ENCODE data around the gene AMPD1. TPM values are rescaled to one million over a fixed set of nuclear protein-coding genes. Genes with fewer than 3 reads are reported as not detected.
A peak's percentile ranks its signal among the peaks of the same experiment; 100 is the strongest.

AMPD1 gene
- total RNA-seq, 2 experiments from 2014 or later: not detected

DNA sequence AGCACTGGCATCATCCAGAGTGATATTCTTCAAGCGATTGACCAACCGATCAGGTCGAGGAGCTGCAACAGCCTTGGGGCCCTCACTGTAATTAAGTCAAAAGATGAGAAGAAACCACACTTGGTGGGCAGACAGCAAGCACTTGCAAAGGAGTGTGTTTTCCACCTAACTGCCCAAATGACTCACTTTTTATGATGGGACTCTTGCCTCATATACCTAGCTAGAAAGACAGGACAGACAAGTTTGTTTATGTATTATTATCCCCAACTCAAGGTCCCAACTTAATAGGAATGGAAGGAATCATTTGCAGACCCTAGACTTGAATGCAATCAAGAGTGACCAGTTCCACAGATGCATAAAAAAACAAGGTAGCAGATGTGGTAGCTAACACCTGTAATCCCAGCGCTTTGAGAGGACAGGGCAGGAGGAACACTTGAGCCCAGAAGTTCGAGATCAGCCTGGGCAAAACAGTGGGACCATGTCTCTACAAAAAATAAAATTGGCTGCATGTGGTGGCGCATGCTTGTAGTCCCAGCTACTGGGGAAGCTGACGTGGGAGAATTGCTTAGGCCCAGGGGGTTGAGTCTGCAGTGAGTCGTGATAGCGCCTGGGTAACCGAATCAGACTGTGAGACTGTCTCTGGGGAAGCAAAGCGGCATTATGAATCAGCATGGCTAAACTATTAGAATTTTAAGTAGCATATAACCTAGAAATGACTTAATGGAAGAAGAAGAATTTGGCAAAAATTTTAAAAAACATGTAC, 23.5 kb upstream of the AMPD1 start:
- H3K36me3 Mint-ChIP-seq (ENCODE audit: low read depth): peaks cover 41% of the 10 kb centered on the region
- intact Hi-C loops (cut with micrococcal nuclease): no loop called here
- DNase-seq: peak; percentile 11
- H3K27ac Mint-ChIP-seq: peak overlapping the region; percentile 64
- no peak overlapping the region for H3K4me3 Mint-ChIP-seq
- no peaks in the 10 kb centered on the region for H3K9me3 Mint-ChIP-seq
- CTCF ChIA-PET: no interaction called here
- peaks cover 26% of the 10 kb centered on the region for H3K4me1 Mint-ChIP-seq (ENCODE audit: low read depth)
- H3K27me3 Mint-ChIP-seq (ENCODE audit: low read depth): no peaks in the 10 kb centered on the region

DNA sequence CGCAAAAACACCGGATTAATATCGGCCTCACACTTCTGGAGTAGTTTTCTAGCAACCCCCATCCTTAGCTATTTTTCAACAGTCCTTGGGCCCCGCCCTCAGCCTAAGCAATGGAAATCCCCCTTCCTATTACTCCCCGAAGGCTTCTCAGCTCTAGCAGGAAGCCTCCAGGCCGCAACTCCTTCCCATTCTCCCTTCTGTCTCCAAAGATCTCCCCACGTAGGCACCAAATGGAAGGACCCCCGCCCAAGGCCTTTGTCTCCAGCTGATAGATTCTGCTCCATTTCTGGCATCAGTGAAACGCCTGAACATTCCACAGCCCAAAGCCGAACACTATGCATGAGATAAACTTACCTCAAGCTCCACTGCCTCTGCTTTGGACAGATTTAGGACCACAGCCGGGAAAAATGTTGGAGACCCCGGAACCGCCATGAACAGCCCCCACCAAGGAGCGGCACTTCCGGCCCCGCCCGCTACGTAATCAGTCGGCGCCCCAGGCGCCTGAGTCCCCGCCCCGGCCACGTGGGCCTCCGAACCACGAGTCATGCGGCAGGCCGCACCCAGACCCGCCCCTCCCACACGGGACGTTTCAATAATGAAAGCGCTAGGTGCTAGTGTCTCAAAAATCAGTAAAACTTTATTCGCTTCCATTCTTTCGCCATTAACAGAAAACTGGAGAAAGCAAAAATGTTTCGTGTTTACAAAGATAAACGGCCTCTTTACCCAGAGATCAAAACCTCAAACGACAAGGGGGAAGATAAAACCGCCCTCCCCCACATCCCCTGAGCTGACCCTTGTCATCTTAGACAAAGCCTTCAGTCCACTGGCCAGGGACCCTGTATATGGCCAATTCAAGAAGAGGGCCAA, 21.2 kb upstream of the AMPD1 start, which contains the start of gene NRAS:
Gene NRAS (minus strand): TSS at position 468 of the 867 bp plus-strand sequence. CDS start 611 bp downstream, outside the sequence.
- H3K27me3 Mint-ChIP-seq (ENCODE audit: low read depth): no peaks in the 10 kb centered on the region
- peaks cover 27% of the 10 kb centered on the region for H3K4me1 Mint-ChIP-seq (ENCODE audit: low read depth)
- H3K27ac Mint-ChIP-seq: peak within 1 kb of the TSS; percentile 99
- intact Hi-C loops (cut with micrococcal nuclease): loop anchor here (1.0 kb wide), 7 partner anchors 30 to 370 kb away; partner anchors contain the start of genes BCAS2, CSDE1, DENND2C and SIKE1
- CTCF ChIA-PET: interaction anchor here (1.2 to 1.7 kb wide), 2 partner anchors 44 to 370 kb away, joined by 3 to 7 read pairs; no protein-coding TSS in a partner anchor
- no peaks in the 10 kb centered on the region for H3K9me3 Mint-ChIP-seq
- H3K36me3 Mint-ChIP-seq (ENCODE audit: low read depth): peaks cover 36% of the 10 kb centered on the region
- peak; percentile 96 for DNase-seq
- H3K4me3 Mint-ChIP-seq: peak within 1 kb of the TSS; percentile 98

DNA sequence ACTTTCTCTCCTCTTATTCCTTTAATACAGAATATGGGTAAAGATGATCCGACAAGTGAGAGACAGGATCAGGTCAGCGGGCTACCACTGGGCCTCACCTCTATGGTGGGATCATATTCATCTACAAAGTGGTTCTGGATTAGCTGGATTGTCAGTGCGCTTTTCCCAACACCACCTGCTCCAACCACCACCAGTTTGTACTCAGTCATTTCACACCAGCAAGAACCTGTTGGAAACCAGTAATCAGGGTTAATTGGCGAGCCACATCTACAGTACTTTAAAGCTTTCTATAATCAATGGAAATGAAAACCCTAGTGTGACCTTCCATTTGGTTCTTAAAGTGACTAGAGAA, 20.6 kb upstream of the AMPD1 start:
- Mint-ChIP-seq H3K27ac (peak overlapping the region; percentile 99), H3K27me3 (ENCODE audit: low read depth) (no peaks in the 10 kb centered on the region), H3K9me3 (no peaks in the 10 kb centered on the region), H3K4me1 (ENCODE audit: low read depth) (peaks cover 27% of the 10 kb centered on the region), H3K4me3 (peak overlapping the region; percentile 98), H3K36me3 (ENCODE audit: low read depth) (peaks cover 32% of the 10 kb centered on the region)
- DNase-seq: peak; percentile 8
- intact Hi-C loops (cut with micrococcal nuclease): loop anchor here (1.0 kb wide), 7 partner anchors 30 to 370 kb away; partner anchors contain the start of genes BCAS2, CSDE1, DENND2C and SIKE1
- CTCF ChIA-PET: interaction anchor here (1.0 to 1.7 kb wide), 3 partner anchors 44 to 369 kb away, joined by 3 to 7 read pairs (median 4); no protein-coding TSS in a partner anchor

DNA sequence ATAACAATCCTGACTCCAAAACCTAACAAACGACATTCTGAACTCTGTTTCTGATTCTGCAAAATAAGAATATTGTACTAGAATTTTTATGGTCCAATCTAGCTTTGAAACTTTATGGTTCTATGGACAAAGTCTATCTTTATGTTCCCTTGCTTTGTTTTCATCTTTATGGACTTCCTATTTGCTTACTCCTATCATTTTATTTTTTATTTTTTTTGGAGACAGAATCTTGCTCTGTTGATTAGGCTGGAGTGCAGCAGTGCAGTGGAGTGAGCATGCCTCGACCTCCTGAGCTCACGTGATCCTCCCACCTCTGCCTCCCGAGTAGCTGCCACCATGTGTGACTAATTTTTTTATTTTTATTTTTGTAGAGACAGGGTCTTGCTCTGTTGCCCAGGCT, 17.6 kb upstream of the AMPD1 start:
- H3K4me1 Mint-ChIP-seq (ENCODE audit: low read depth): peaks cover 13% of the 10 kb centered on the region
- CTCF ChIA-PET: interaction anchor here (1.1 kb wide), 1 partner anchor 366 kb away, joined by 4 read pairs; no protein-coding TSS in a partner anchor
- peaks cover 28% of the 10 kb centered on the region for H3K36me3 Mint-ChIP-seq (ENCODE audit: low read depth)
- H3K4me3 Mint-ChIP-seq: no peak overlapping the region
- DNase-seq: no peak
- no peak overlapping the region for H3K27ac Mint-ChIP-seq
- H3K9me3 Mint-ChIP-seq: no peaks in the 10 kb centered on the region
- intact Hi-C loops (cut with micrococcal nuclease): no loop called here
- no peaks in the 10 kb centered on the region for H3K27me3 Mint-ChIP-seq (ENCODE audit: low read depth)

DNA sequence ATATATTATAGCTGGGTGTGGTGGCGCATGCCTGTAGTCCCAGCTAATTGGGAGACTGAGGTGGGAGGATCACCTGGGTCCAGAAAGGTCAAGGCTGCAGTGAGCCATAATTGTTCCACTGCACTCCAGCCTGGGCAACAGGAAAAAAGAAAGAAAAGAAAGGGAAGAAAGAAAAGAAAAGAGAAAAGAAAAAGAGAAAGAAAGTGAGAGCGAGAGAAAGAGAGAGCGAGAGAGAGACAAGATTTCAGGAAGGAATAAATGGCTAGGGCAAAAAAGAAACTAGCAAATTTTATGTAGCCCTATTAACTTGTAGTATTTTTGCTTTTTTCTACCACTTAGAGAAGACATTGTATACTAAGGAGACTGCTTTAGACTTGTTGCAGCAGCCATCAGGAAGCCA, 15.0 kb upstream of the AMPD1 start:
- intact Hi-C loops (cut with micrococcal nuclease): no loop called here
- peaks cover 7% of the 10 kb centered on the region for H3K4me1 Mint-ChIP-seq (ENCODE audit: low read depth)
- H3K36me3 Mint-ChIP-seq (ENCODE audit: low read depth): peaks cover 29% of the 10 kb centered on the region
- no peak for DNase-seq
- no peak overlapping the region for H3K4me3 Mint-ChIP-seq
- no peaks in the 10 kb centered on the region for H3K27me3 Mint-ChIP-seq (ENCODE audit: low read depth)
- no peaks in the 10 kb centered on the region for H3K9me3 Mint-ChIP-seq
- CTCF ChIA-PET: no interaction called here
- no peak overlapping the region for H3K27ac Mint-ChIP-seq

DNA sequence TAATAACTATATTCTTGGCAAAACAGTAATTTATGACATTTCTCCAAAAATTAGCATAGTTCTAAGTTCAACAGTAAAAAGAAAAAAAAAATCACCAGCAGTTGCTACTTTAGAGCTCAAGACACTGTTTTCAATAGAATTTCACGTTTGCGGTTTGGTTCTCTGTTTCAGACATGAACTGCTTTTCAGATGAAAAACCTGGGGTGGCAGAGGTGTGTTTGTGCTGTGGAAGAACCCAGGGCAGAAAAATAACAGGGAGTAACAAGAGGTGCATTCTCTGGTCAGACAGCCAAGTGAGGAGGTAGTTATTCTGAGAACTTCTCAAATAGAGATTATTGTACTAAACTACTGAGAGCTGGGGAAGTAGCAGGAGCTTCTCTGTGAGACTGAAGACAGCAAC, 12.3 kb upstream of the AMPD1 start:
- CTCF ChIA-PET: no interaction called here
- intact Hi-C loops (cut with micrococcal nuclease): no loop called here
- no peak for DNase-seq
- Mint-ChIP-seq H3K9me3 (no peaks in the 10 kb centered on the region), H3K36me3 (ENCODE audit: low read depth) (peaks cover 28% of the 10 kb centered on the region), H3K4me3 (no peak overlapping the region), H3K27me3 (ENCODE audit: low read depth) (no peaks in the 10 kb centered on the region), H3K4me1 (ENCODE audit: low read depth) (peaks cover 1% of the 10 kb centered on the region), H3K27ac (no peak overlapping the region)

DNA sequence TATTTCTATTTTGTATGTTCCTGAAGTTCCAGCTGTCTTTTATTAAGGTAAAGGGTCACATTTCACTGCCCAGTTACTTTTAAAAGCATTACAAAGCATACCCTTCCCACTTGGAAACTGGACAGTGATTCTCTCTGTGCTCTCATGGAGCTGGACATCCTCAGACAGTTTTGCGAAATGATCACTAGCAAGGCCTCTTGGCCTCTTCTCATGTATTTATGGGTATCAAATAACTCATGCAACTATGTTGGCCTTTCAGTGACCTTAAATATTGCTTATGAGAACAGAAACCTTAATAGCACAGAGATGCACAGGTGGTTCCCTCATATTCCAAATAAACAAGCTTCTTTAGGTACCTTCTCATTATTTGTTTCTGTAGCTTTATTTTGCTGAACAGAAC, 7.9 kb upstream of the AMPD1 start:
- DNase-seq: no peak
- Mint-ChIP-seq H3K27ac (no peak overlapping the region), H3K9me3 (no peaks in the 10 kb centered on the region), H3K4me3 (no peak overlapping the region), H3K36me3 (ENCODE audit: low read depth) (peaks cover 14% of the 10 kb centered on the region), H3K27me3 (ENCODE audit: low read depth) (no peaks in the 10 kb centered on the region), H3K4me1 (ENCODE audit: low read depth) (peaks cover 1% of the 10 kb centered on the region)
- intact Hi-C loops (cut with micrococcal nuclease): no loop called here
- CTCF ChIA-PET: no interaction called here

DNA sequence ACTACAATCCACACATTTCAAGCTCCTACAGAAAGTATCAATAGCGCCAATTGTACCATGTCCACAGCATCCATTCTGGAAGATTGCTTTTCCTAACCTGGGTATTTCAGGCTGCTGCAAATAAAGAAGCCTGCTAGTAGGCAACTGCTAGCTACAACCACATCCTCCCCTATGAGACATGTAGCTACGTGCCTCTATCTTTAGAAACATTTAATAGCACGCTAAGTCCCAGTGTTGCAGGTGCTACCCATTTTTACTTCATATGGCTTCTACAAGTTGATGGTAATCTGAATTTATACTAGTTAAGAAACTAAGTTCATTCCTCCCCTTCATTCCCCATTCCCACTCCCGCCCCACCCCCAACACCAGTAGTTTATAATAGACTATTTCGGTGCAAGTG, 7.4 kb upstream of the AMPD1 start:
- Mint-ChIP-seq H3K36me3 (ENCODE audit: low read depth) (peaks cover 12% of the 10 kb centered on the region), H3K27me3 (ENCODE audit: low read depth) (no peaks in the 10 kb centered on the region), H3K4me1 (ENCODE audit: low read depth) (peaks cover 1% of the 10 kb centered on the region), H3K4me3 (no peak overlapping the region), H3K9me3 (no peaks in the 10 kb centered on the region), H3K27ac (no peak overlapping the region)
- intact Hi-C loops (cut with micrococcal nuclease): no loop called here
- CTCF ChIA-PET: no interaction called here
- DNase-seq: no peak

DNA sequence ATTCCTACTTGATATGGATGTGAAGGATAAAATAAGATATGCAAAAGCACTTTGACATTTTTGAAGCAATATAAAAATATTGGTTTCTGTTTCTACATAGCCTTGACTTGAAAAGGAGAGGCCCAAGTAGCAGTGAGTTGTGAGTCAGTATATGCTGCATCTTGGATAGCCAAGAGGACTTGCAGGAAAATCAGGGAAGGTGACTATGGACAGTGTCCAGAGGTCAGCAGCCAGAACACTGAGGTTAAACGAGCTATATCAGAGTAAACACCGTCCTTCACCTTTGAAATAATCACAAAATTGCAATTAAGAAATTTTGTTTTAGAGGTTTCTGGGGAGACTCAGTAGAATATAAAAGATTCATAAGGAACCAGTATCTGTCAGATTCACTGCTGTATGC, 6.6 kb upstream of the AMPD1 start:
- Mint-ChIP-seq H3K9me3 (no peaks in the 10 kb centered on the region), H3K4me1 (ENCODE audit: low read depth) (no peaks in the 10 kb centered on the region), H3K27ac (no peak overlapping the region), H3K36me3 (ENCODE audit: low read depth) (peaks cover 5% of the 10 kb centered on the region), H3K27me3 (ENCODE audit: low read depth) (no peaks in the 10 kb centered on the region), H3K4me3 (no peak overlapping the region)
- no peak for DNase-seq
- intact Hi-C loops (cut with micrococcal nuclease): no loop called here
- CTCF ChIA-PET: no interaction called here

DNA sequence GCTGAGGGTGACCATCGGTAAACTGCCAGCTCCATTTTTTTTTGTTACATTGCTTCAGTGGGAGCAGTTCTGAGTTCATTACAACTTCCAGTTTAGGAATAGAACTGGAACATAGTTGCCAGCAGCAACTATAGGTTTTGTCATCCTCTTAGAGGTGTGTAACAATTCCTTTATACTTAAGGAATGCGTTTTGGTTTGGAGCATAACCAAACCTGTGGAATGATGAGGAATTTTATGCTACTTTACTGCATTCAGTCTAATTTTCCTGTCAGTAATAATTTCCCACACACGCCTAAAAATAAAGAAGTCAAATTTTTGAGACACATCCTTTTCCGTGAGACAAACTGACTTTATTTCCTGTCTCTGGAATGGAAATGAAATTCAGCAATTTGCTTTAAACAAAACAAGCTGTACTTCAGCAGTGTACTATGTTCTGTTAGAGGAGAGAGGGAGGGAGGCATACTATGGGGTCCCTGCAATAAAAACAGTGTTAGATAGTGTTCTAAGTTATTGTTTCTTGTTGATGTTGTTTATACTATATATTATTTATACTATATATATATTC, 4.8 kb upstream of the AMPD1 start:
- H3K4me1 Mint-ChIP-seq (ENCODE audit: low read depth): no peaks in the 10 kb centered on the region
- no peaks in the 10 kb centered on the region for H3K27me3 Mint-ChIP-seq (ENCODE audit: low read depth)
- H3K9me3 Mint-ChIP-seq: no peaks in the 10 kb centered on the region
- H3K27ac Mint-ChIP-seq: no peak overlapping the region
- no peak for DNase-seq
- H3K36me3 Mint-ChIP-seq (ENCODE audit: low read depth): no peaks in the 10 kb centered on the region
- intact Hi-C loops (cut with micrococcal nuclease): no loop called here
- no peak overlapping the region for H3K4me3 Mint-ChIP-seq
- CTCF ChIA-PET: no interaction called here

DNA sequence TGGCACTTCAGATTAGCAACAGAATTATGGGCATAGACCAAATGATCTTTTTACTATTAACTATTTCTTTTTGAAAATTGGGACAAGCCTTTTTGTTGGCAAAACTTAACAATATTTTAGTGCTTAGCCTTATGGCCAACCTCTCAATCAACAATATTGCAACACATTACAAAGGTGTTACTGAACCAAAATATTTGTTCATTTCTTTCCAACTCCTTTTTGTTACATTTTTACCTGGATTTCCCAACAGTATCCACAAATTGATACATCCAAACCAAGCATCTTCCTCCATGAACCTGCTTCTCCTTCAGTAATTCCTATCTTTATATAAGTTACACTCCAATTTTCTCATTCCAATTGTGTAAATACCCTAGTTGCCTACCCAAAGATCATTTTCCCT, 1.5 kb upstream of the AMPD1 start:
- DNase-seq: no peak
- no peak overlapping the region for H3K27ac Mint-ChIP-seq
- H3K36me3 Mint-ChIP-seq (ENCODE audit: low read depth): no peaks in the 10 kb centered on the region
- intact Hi-C loops (cut with micrococcal nuclease): no loop called here
- H3K4me3 Mint-ChIP-seq: no peak overlapping the region
- H3K27me3 Mint-ChIP-seq (ENCODE audit: low read depth): peaks cover 2% of the 10 kb centered on the region
- CTCF ChIA-PET: no interaction called here
- H3K9me3 Mint-ChIP-seq: no peaks in the 10 kb centered on the region
- H3K4me1 Mint-ChIP-seq (ENCODE audit: low read depth): no peaks in the 10 kb centered on the region

DNA sequence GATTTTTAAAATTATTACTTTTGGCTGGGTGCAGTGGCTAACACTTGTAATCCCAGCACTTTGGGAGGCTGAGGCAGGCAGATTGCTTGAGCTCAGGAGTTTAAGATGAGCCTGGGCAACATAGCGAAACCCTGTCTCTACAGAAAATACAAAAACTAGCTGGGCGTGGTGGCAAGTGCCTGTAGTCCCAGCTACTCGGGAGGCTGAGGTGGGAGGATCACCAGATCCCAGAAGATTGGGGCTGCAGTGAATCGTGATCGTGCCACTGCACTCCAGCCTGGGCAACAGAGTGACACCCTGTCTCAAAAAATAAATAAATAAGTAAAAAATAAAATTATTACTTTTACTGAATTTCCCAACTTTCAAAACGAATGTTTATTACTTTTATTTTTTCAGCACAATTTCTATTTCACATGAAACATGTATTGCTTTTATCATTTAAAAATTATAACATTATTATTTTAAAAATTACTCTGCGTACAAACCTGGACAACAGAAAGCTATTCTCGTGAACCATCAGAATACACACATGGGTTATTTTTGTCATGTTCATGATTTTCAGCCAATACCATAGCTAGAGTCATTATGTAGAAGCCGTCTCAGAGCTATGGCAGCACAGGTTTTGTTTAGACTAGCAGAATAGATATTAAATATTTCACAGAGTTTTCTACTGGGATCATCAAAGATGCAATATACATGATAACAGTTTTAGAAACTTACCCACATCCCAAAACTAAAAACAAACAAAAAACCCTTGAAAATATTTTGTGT, 621 bp downstream of the AMPD1 start:
- intact Hi-C loops (cut with micrococcal nuclease): no loop called here
- no peak overlapping the region for H3K4me3 Mint-ChIP-seq
- CTCF ChIA-PET: interaction anchor here (0.8 kb wide), 1 partner anchor 675 kb away, joined by 5 read pairs; no protein-coding TSS in a partner anchor
- H3K9me3 Mint-ChIP-seq: no peaks in the 10 kb centered on the region
- no peaks in the 10 kb centered on the region for H3K4me1 Mint-ChIP-seq (ENCODE audit: low read depth)
- no peaks in the 10 kb centered on the region for H3K36me3 Mint-ChIP-seq (ENCODE audit: low read depth)
- no peak for DNase-seq
- H3K27me3 Mint-ChIP-seq (ENCODE audit: low read depth): peaks cover 4% of the 10 kb centered on the region
- no peak overlapping the region for H3K27ac Mint-ChIP-seq
